H9 (cell line): ENCODE results near the gene PKP3. TPM values are rescaled to one million over a fixed set of nuclear protein-coding genes. Genes with fewer than 3 reads are reported as not detected.

Experiments used
- DNase-seq: peaks from one replicate; pipeline ENCODE4 v3.0.0-alpha.2; 2017
- H2AFZ ChIP-seq: one replicate; pipeline ENCODE4 v1.6.1; 2013; ENCODE audit warnings: mild to moderate bottlenecking, low read length, control low read depth, moderate library complexity
- H2AK5ac ChIP-seq: 2 replicates; pipeline ENCODE4 v1.6.1; 2013; ENCODE audit warnings: low read length, control low read depth, mixed read lengths; ENCODE audit not compliant: insufficient read length
- H2BK120ac ChIP-seq: one replicate; pipeline ENCODE4 v1.6.1; 2013; ENCODE audit warnings: low read depth, mild to moderate bottlenecking, low read length, control low read depth, inconsistent platforms; ENCODE audit not compliant: poor library complexity, severe bottlenecking
- H2BK12ac ChIP-seq: 2 replicates; pipeline ENCODE4 v1.6.1; 2013; ENCODE audit warnings: low read length, control low read depth, mixed read lengths, low read depth; ENCODE audit not compliant: insufficient read length
- H2BK15ac ChIP-seq: 2 replicates; pipeline ENCODE4 v1.6.1; 2013; ENCODE audit warnings: low read depth, low read length, control low read depth
- H2BK20ac ChIP-seq: one replicate; pipeline ENCODE4 v1.6.1; 2013; ENCODE audit warnings: low read depth, mild to moderate bottlenecking, low read length, control low read depth, inconsistent platforms; ENCODE audit not compliant: poor library complexity, severe bottlenecking
- H2BK5ac ChIP-seq: 2 replicates; pipeline ENCODE4 v1.6.1; 2013; ENCODE audit warnings: low read length, control low read depth, mixed read lengths; ENCODE audit not compliant: insufficient read length
- H3K14ac ChIP-seq: 2 replicates; pipeline ENCODE4 v1.6.1; 2013; ENCODE audit warnings: low read length, control low read depth; ENCODE audit not compliant: insufficient read depth
- H3K18ac ChIP-seq: 2 replicates; pipeline ENCODE4 v1.6.1; 2013; ENCODE audit warnings: low read depth, mild to moderate bottlenecking, mixed read lengths, low read length, control low read depth; ENCODE audit not compliant: insufficient read length
- H3K23ac ChIP-seq: 2 replicates; pipeline ENCODE4 v1.6.1; 2013; ENCODE audit warnings: low read length, control low read depth, mixed read lengths, low read depth; ENCODE audit not compliant: insufficient read length
- H3K23me2 ChIP-seq: 2 replicates; pipeline ENCODE4 v1.6.1; 2013; ENCODE audit warnings: low read depth, mild to moderate bottlenecking, mixed read lengths, low read length, control low read depth; ENCODE audit not compliant: insufficient read length, poor library complexity, severe bottlenecking
- H3K27ac ChIP-seq: 2 replicates; pipeline ENCODE4 v1.5.1; 2013; ENCODE audit warnings: low read length, control low read depth, mixed read lengths, low read depth; ENCODE audit not compliant: insufficient read length
- H3K27me3 ChIP-seq: 2 replicates; pipeline ENCODE4 v1.6.1; 2013; ENCODE audit warnings: low read length, control low read depth, inconsistent platforms; ENCODE audit not compliant: insufficient read depth
- H3K4ac ChIP-seq: 2 replicates; pipeline ENCODE4 v1.6.1; 2013; ENCODE audit warnings: low read depth, mild to moderate bottlenecking, control low read depth, inconsistent platforms, low read length, moderate library complexity
- H3K4me1 ChIP-seq: 2 replicates; pipeline ENCODE4 v1.6.1; 2013; ENCODE audit warnings: low read length, control low read depth, inconsistent platforms; ENCODE audit not compliant: insufficient read depth
- H3K4me2 ChIP-seq: 2 replicates; pipeline ENCODE4 v1.6.1; 2013; ENCODE audit warnings: low read length, control low read depth, mixed read lengths; ENCODE audit not compliant: insufficient read length, insufficient read depth
- H3K56ac ChIP-seq: 2 replicates; pipeline ENCODE4 v1.6.1; 2013; ENCODE audit warnings: low read depth, mild to moderate bottlenecking, mixed read lengths, low read length, control low read depth; ENCODE audit not compliant: insufficient read length
- H3K79me1 ChIP-seq: 2 replicates; pipeline ENCODE4 v1.6.1; 2013; ENCODE audit warnings: low read depth, mild to moderate bottlenecking, moderate library complexity, low read length, control low read depth, inconsistent platforms; ENCODE audit not compliant: insufficient read depth, poor library complexity, severe bottlenecking
- H3K79me2 ChIP-seq: 2 replicates; pipeline ENCODE4 v1.6.1; 2013; ENCODE audit warnings: low read length, control low read depth, inconsistent platforms; ENCODE audit not compliant: insufficient read depth
- H3K9ac ChIP-seq: 2 replicates; pipeline ENCODE4 v1.6.1; 2013; ENCODE audit warnings: low read length, control low read depth, mixed read lengths; ENCODE audit not compliant: insufficient read length; ENCODE audit errors: extremely low read depth
- H3K9me3 ChIP-seq: one replicate; pipeline ENCODE4 v1.6.1; 2013; ENCODE audit warnings: low read depth, low read length, inconsistent platforms; ENCODE audit not compliant: control insufficient read depth
- H3T11ph ChIP-seq: one replicate; pipeline ENCODE4 v1.6.1; 2013; ENCODE audit warnings: mild to moderate bottlenecking, low read length, control low read depth, inconsistent platforms
- H4K20me1 ChIP-seq: one replicate; pipeline ENCODE4 v1.6.1; 2013; ENCODE audit not compliant: control insufficient read depth, insufficient read length, insufficient read depth
- H4K5ac ChIP-seq: 2 replicates; pipeline ENCODE4 v1.6.1; 2013; ENCODE audit warnings: low read depth, mild to moderate bottlenecking, mixed read lengths, low read length, control low read depth; ENCODE audit not compliant: insufficient read length
- H4K8ac ChIP-seq: replicated peaks from 2 replicates; pipeline ENCODE4 v1.6.1; 2013; ENCODE audit warnings: low read length, control low read depth, mixed read lengths, low read depth; ENCODE audit not compliant: insufficient read length
- H4K91ac ChIP-seq: 2 replicates; pipeline ENCODE4 v1.6.1; 2013; ENCODE audit warnings: low read depth, mild to moderate bottlenecking, moderate library complexity, mixed read lengths, low read length, control low read depth; ENCODE audit not compliant: insufficient read length
- H3K27ac Mint-ChIP-seq, 3 experiments: 2 replicates in 2 of 3; 3 replicates in 1 of 3; pipeline ENCODE4 v1.8.0; 2020 to 2021; ENCODE audit warnings: mixed read lengths in 3 of 3, mild to moderate bottlenecking in 1 of 3, moderate library complexity in 1 of 3
- H3K27me3 Mint-ChIP-seq: 2 replicates; pipeline ENCODE4 v1.8.0; 2021; ENCODE audit warnings: low read depth, mild to moderate bottlenecking, moderate library complexity, mixed read lengths
- H3K36me3 Mint-ChIP-seq, 3 experiments: 2 replicates in 2 of 3; 3 replicates in 1 of 3; pipeline ENCODE4 v1.8.0; 2020 to 2021; ENCODE audit warnings: low read depth in 3 of 3, mixed read lengths in 3 of 3; ENCODE audit not compliant: insufficient read depth in 1 of 3
- H3K4me1 Mint-ChIP-seq, 2 experiments: 2 replicates each; pipeline ENCODE4 v1.8.0; 2020; ENCODE audit warnings: mixed read lengths in 2 of 2
- H3K4me3 Mint-ChIP-seq, 2 experiments: 2 replicates in 1 of 2; 3 replicates in 1 of 2; pipeline ENCODE4 v1.8.0; 2020 to 2021; ENCODE audit warnings: mild to moderate bottlenecking in 2 of 2, mixed read lengths in 2 of 2, moderate library complexity in 1 of 2
- H3K9me3 Mint-ChIP-seq, 2 experiments: 2 replicates in 1 of 2; 3 replicates in 1 of 2; pipeline ENCODE4 v1.8.0; 2020; ENCODE audit warnings: mild to moderate bottlenecking in 2 of 2, mixed read lengths in 2 of 2, moderate library complexity in 1 of 2
- WGBS: extraction: QIAGEN DNeasy Blood & Tissue Kit; methylation state at CpG from one replicate; pipeline ENCODE4 v1.1.7; 2013; ENCODE audit warnings: missing lambda C conversion rate, low lambda C conversion rate, mixed read lengths; ENCODE audit not compliant: insufficient read length; ENCODE audit errors: extremely low coverage; 5-methylcytosine and 5-hydroxymethylcytosine counted together
- total RNA-seq: library from RNA; stranded (reverse); gene quantifications from 2 replicates; pipeline ENCODE4 v1.2.1, GENCODE V29; 2021
- TF ChIP-seq, protein P1 (sequence below): fragments of 200-600 bp; sonication (generic); conservative IDR thresholded peaks from 3 replicates; pipeline ENCODE4 v1.8.0; 2021; ENCODE audit warnings: antibody characterized with exemption, mild to moderate bottlenecking

Gene PKP3
- total RNA-seq, 1 experiment from 2014 or later, result 41.7 TPM

- Histone ChIP-seq H3K56ac (no peak overlapping the region), H3K14ac (no peak overlapping the region), H3K23me2 (no peaks in the 10 kb centered on the region), H3T11ph (no peak overlapping the region), H2AFZ (no peak overlapping the region), H3K23ac (no peak overlapping the region), H3K4ac (no peak overlapping the region), H2BK15ac (no peak overlapping the region), H3K79me2 (no peaks in the 10 kb centered on the region), H2BK20ac (no peak overlapping the region), H3K27me3 (no peaks in the 10 kb centered on the region), H4K91ac (no peak overlapping the region), H3K18ac (no peak overlapping the region), H4K8ac (no peak overlapping the region), H2BK120ac (no peak overlapping the region), H3K9me3 (no peaks in the 10 kb centered on the region), H3K9ac (no peak overlapping the region), H3K79me1 (no peaks in the 10 kb centered on the region), H3K4me2 (no peak overlapping the region), H2BK12ac (no peak overlapping the region), H4K20me1 (no peaks in the 10 kb centered on the region), H3K27ac (no peak overlapping the region), H2BK5ac (no peak overlapping the region), H2AK5ac (no peak overlapping the region), H3K4me1 (no peaks in the 10 kb centered on the region), H4K5ac (no peak overlapping the region)
- no peak overlapping the region for H3K4me3 Mint-ChIP-seq
- TF ChIP-seq, protein P1, sequence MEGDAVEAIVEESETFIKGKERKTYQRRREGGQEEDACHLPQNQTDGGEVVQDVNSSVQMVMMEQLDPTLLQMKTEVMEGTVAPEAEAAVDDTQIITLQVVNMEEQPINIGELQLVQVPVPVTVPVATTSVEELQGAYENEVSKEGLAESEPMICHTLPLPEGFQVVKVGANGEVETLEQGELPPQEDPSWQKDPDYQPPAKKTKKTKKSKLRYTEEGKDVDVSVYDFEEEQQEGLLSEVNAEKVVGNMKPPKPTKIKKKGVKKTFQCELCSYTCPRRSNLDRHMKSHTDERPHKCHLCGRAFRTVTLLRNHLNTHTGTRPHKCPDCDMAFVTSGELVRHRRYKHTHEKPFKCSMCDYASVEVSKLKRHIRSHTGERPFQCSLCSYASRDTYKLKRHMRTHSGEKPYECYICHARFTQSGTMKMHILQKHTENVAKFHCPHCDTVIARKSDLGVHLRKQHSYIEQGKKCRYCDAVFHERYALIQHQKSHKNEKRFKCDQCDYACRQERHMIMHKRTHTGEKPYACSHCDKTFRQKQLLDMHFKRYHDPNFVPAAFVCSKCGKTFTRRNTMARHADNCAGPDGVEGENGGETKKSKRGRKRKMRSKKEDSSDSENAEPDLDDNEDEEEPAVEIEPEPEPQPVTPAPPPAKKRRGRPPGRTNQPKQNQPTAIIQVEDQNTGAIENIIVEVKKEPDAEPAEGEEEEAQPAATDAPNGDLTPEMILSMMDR, result no peak
- peaks cover 40 to 62% (median 54%) of the 10 kb centered on the region in 3 experiments for H3K36me3 Mint-ChIP-seq
- H3K9me3 Mint-ChIP-seq, result no peaks in the 10 kb centered on the region; a peak in 2 of 5 replicates
- no peak for DNase-seq
- no peaks in the 10 kb centered on the region for H3K27me3 Mint-ChIP-seq
- no peak overlapping the region for H3K27ac Mint-ChIP-seq
- H3K4me1 Mint-ChIP-seq, result peaks cover 0 to 3% of the 10 kb centered on the region in 2 experiments; a peak in 1 of 4 replicates
- no CpG with 5 or more reads among the region's 70 CpGs for WGBS
Measured at GRCh38 chr11:376531-377173, 17.4 kb upstream of the PKP3 start.
